HG02885 (cell line): Measurements from ENCODE around the gene TP53I11.

ENCODE experiments used
- ATAC-seq: cut with Tn5 transposase; IDR thresholded peaks from one replicate; pipeline ENCODE4 v1.9.1; 2021; ENCODE audit warnings: mild to moderate bottlenecking; ENCODE audit not compliant: unreplicated experiment, poor library complexity

TP53I11 gene, protein sequence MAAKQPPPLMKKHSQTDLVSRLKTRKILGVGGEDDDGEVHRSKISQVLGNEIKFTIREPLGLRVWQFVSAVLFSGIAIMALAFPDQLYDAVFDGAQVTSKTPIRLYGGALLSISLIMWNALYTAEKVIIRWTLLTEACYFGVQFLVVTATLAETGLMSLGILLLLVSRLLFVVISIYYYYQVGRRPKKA

DNA sequence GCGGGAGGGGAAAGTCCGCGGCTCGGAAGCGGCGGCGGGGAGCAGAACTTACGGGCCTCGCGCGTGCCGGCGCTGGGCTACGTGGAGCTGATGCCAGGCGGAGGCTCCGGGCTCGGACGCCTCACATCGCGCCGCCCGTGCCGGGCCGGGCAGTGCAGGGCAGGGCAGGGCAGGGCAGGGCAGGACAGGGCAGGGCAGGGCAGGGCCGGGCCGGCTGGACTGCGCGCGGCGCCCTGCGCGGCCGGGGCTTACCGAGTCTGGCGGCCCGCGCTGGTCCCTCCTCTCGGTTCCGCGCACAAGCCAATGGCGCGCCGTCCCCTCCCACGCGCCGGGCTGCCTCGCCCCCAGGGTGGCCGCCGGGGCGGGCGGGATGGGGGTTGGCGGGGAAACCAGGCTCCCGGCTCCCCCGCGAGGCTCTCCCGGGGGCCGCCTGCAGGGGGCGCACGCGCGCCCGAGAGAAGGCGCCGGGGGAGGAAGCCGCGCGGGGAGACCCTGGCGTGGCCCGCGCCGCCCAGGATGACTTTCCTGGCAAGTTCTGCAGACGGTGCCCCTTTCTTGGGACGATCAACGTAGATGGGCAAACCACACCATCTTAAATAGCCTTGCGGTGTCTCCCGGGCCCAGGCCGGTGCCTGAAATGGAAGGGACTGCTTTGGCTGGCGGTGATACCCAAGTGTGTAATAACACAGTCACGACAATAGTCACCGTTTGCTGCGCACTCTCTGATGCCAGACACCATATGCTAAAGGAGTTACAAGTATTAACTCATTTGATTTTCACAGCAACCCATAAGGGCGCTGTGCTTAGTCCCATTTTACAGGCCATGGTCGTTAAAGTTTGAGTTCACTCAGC, at the start of gene TP53I11:
Gene TP53I11 (minus strand): TSS at position 259 of the 852 bp plus-strand sequence. CDS start 12,548 bp downstream, outside the sequence.
- ATAC-seq: peak; percentile 78

DNA sequence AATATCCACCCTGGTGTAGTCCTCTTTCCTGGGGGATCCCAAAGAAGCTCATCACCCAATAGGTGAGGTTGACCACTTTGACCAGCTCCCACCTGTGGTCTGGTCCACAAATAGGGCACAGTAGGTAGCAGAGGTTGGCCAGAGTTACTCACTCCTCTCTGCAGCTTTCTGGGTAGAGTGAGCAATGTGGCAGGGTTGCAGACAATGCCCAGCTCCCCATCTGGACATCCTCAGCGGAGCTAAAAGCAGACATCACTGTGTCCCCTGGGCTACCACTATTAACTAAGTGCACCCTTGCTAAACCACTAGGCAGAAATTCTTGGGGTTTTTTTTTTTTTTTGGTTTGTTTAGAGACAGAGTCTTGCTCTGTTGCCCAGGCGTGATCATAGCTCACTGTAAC, 48.4 kb upstream of the TP53I11 start:
- ATAC-seq: no peak

DNA sequence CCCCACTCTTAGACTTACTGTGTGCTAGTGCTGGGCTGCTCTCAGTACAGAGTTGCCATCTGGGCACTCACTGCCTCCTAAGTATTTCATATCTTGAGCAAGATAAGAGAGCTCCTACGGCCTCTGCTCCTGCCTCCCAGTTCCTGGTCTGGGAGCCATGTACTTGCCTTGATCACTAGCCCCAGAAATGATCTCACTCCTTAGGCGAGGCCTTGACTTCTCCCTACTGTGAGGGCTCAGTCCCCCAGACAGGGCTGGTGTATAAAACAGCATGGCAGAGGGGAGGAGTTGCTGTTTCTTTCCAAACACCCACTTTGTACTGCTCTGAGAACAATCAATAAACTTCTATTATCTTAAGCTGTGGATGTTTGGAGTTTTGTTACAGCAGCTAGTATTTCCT, 47.4 kb upstream of the TP53I11 start:
- ATAC-seq: no peak

- no peak for ATAC-seq
Observed at GRCh38 chr11:44997566-44997965, 46.9 kb upstream of the TP53I11 start.

DNA sequence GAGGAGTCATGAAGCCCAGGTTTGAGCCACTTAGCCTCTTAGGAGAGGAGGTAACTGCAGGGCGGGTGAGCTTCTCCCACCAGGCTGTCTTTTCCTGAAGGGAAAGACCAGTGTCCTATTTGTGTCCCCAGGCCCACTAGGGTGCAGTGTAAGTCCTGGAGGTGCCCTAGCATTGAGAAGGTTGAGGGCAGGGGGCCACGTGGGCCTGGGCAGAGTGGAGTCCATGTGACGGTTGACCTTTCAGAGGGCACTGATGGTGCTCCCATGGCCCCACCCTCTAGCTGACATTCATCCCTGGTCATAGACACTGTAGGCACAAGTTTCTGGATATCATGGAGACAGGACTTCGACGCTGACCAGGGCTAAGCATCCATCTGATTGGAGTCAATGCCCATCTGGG, 44.1 kb upstream of the TP53I11 start:
- ATAC-seq: no peak

- no peak for ATAC-seq
Observed at GRCh38 chr11:44993971-44994704, 43.5 kb upstream of the TP53I11 start.

GRCh38 chr11:44992774-44993173, 42.1 kb upstream of the TP53I11 start:
- ATAC-seq: no peak

- ATAC-seq: no peak
Observed at GRCh38 chr11:44992181-44992582, 41.5 kb upstream of the TP53I11 start.

DNA sequence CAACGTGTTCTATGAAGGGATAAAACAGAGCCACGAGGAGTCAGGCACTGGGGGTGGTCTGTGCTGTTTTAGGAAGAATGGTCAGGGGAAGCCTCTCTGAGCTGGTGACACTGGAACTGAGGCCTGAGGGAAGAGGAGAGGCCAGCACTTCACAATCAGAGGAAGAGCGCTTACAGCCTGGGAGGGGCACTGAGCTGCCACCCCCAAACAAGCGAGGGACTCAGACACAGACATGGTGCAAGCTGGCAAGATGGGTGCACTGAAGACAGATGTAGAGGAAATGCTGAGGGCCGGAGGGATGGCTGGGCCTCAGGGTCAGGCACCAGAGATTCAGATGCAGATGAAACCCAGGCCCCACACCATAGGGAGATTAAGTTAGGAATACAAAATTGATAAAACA, 40.0 kb upstream of the TP53I11 start:
- ATAC-seq: no peak

GRCh38 chr11:44989831-44990566, 39.3 kb upstream of the TP53I11 start:
- no peak for ATAC-seq

DNA sequence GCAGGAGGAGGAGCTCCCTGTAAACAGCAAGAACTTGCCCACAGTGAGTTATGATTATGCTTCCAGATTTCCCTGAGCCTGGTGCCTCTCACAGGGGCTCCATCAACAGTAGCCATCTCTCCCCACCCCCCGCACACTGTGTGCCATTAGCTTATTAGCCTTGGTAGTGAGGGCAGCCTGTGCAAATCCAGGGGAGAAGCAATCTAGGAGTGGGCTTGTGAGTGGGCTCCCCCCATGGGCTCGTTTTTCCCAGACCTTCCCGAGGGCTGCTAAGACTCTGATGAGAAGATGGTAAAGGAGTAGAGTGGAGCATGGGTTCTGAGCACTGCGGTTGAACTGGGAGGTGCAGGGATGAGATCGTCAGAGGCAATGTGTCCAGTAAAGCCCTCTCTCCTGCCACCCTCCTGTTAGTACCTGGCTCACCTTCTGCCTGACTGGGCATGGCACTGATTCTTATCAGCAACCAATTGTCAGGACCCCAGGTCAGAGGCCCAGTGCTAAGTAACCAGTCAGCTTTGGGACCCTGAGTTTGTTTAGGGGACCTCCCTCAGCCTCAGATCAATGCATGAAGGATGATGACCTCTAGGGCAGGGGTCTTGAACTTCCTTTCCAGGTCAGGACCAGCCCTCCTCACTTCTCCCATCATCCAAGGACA, 38.4 kb upstream of the TP53I11 start:
- no peak for ATAC-seq

GRCh38 chr11:44988111-44988510, 37.4 kb upstream of the TP53I11 start:
- ATAC-seq: no peak

DNA sequence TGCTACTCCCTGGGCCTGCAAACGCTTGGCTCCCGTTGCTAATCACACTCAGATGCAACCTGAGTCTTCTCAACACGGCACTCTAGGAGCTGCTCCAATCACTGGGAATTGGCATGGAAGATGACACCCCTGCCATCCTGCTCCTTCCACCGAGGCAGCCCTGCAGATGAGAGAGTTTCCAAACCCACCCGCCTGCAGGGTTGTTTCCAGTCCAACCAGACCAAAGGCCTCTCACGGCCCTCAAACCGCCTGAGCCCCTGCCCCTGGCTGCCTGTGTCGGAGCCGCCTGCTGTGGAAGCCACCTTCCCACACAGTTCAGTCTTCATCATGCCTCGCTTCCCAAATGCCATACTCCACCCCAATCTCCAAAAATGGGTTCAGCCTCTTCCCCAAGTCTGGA, 36.8 kb upstream of the TP53I11 start:
- no peak for ATAC-seq

- ATAC-seq: no peak
Observed at GRCh38 chr11:44986315-44986714, 35.6 kb upstream of the TP53I11 start.

- no peak for ATAC-seq
Observed at GRCh38 chr11:44985721-44986120, 35.0 kb upstream of the TP53I11 start.

- no peak for ATAC-seq
Observed at GRCh38 chr11:44983786-44984185, 33.1 kb upstream of the TP53I11 start.

GRCh38 chr11:44982496-44983062, 31.9 kb upstream of the TP53I11 start:
- ATAC-seq: no peak

- no peak for ATAC-seq
Observed at GRCh38 chr11:44980533-44981427, 30.1 kb upstream of the TP53I11 start.
